ENCODE measurements around the gene BAAT. TPM values are rescaled to one million over a fixed set of nuclear protein-coding genes. Genes with fewer than 3 reads are reported as not detected.
A peak's percentile ranks its signal among the peaks of the same experiment; 100 is the strongest.

The BAAT gene
- total and polyA plus RNA-seq, 2 of the 13 experiments (the other 11 are each of a cell fraction or from before 2014, with no cell fraction given): 0.71 to 7.9 TPM

- TF ChIP-seq PATZ1 (CRISPR knock-in tag; IDR thresholded peaks at IDR 0.05): no peak
- no peak for TF ChIP-seq CEBPB (IDR thresholded peaks at IDR 0.05; ENCODE audit: borderline replicate concordance, low read depth, low read length)
- TF ChIP-seq ATF3 (CRISPR knock-in tag; IDR thresholded peaks at IDR 0.05): peak; percentile 98
- no peak for TF ChIP-seq SRSF4 (IDR thresholded peaks at IDR 0.05; ENCODE audit: low read depth, low read length, poor library complexity, severe bottlenecking)
- TF ChIP-seq ARID3A (IDR thresholded peaks at IDR 0.05; ENCODE audit: low read depth, low read length): peak; percentile 99
- no peak for TF ChIP-seq ZNF530 (CRISPR knock-in tag; IDR thresholded peaks at IDR 0.05; ENCODE audit: low read depth)
- peak; percentile 71 for TF ChIP-seq TARDBP (CRISPR knock-in tag; IDR thresholded peaks at IDR 0.05)
- no peak for TF ChIP-seq NFRKB (IDR thresholded peaks at IDR 0.05)
- TF ChIP-seq SRF (IDR thresholded peaks at IDR 0.05; ENCODE audit: low read depth, low read length): no peak
- TF ChIP-seq PPARG (CRISPR knock-in tag; conservative IDR thresholded peaks at IDR 0.05): peak; percentile 80
- TF ChIP-seq ARNT2 (CRISPR knock-in tag; IDR thresholded peaks at IDR 0.05; ENCODE audit: low read depth): no peak
- TF ChIP-seq ONECUT2 (CRISPR knock-in tag; IDR thresholded peaks at IDR 0.05): peak; percentile 39; the same call in 1 of the 2 replicates
- peak; percentile 58 for TF ChIP-seq ZFX (CRISPR knock-in tag; IDR thresholded peaks at IDR 0.05; ENCODE audit: low read depth)
- TF ChIP-seq PHB2 (IDR thresholded peaks at IDR 0.05; ENCODE audit: partially characterized antibody): no peak
- peak; percentile 95 for TF ChIP-seq ARID5B (CRISPR knock-in tag; IDR thresholded peaks at IDR 0.05)
- peak; percentile 45 for TF ChIP-seq ZNF574 (CRISPR knock-in tag; IDR thresholded peaks at IDR 0.05)
- no peak for TF ChIP-seq KLF12 (CRISPR knock-in tag; IDR thresholded peaks at IDR 0.05; ENCODE audit: borderline replicate concordance)
- peak; percentile 9 for TF ChIP-seq ZEB1 (IDR thresholded peaks at IDR 0.05; ENCODE audit: insufficient replicate concordance, low read depth)
These were observed 30.6 kb downstream of the BAAT start (continued) for GRCh38 chr9:101354143-101354764.

Measured in HepG2 (cell line).